HUES48 (cell line): Measurements from ENCODE around the gene NTSR2.
"Not testable (repeated sequence)": the region's sequence is repeated elsewhere in the genome, so short reads cannot be mapped to it uniquely, and the experiment has no call there.

Source experiments
- H3K27ac ChIP-seq: one replicate; pipeline ENCODE4 v1.7.0; 2013; ENCODE audit warnings: low read depth, low read length, inconsistent platforms
- H3K27me3 ChIP-seq: 2 replicates; pipeline ENCODE4 v1.6.1; 2013; ENCODE audit warnings: mild to moderate bottlenecking, low read length; ENCODE audit not compliant: control insufficient read depth, insufficient read depth
- H3K36me3 ChIP-seq: 2 replicates; pipeline ENCODE4 v1.6.1; 2013; ENCODE audit warnings: low read length; ENCODE audit not compliant: control insufficient read depth, insufficient read depth
- H3K4me1 ChIP-seq: 2 replicates; pipeline ENCODE4 v1.6.1; 2013; ENCODE audit warnings: mild to moderate bottlenecking, low read length; ENCODE audit not compliant: control insufficient read depth, insufficient read depth
- H3K4me3 ChIP-seq: 2 replicates; pipeline ENCODE4 v1.5.1; 2013; ENCODE audit warnings: mild to moderate bottlenecking, low read depth, low read length
- H3K9ac ChIP-seq: 2 replicates; pipeline ENCODE4 v1.6.1; 2013; ENCODE audit warnings: mild to moderate bottlenecking, low read depth, low read length, moderate library complexity
- H3K9me3 ChIP-seq: 2 replicates; pipeline ENCODE4 v1.6.1; 2013; ENCODE audit warnings: low read length; ENCODE audit not compliant: control insufficient read depth, insufficient read depth

NTSR2 gene

DNA sequence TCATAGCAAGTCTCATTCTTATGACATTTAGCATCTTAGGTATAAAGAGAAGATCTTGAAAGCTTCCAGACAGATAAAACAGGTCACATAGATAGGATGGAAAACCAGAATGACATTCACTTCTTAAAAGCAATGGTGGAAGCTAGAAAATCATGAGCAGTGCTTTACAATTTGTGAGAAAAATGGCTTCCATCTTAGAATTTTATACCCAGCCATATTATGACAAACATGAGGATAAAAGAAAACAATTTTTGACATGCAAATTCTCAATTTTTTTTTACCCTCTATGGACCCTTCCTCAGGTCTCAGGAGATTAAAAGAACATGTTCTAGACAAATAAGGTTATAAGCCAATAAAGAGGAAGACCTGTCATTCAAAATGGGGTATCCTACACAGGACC lies 7.1 kb downstream of the NTSR2 start:
- Histone ChIP-seq H3K9me3 (no peaks in the 10 kb centered on the region), H3K4me1 (no peaks in the 10 kb centered on the region), H3K4me3 (no peak overlapping the region), H3K27me3 (peaks cover 2% of the 10 kb centered on the region; the same call in 1 of the 2 replicates), H3K36me3 (no peaks in the 10 kb centered on the region), H3K27ac (no peak overlapping the region), H3K9ac (no peak overlapping the region)

- Histone ChIP-seq H3K4me3 (no peak overlapping the region), H3K9ac (no peak overlapping the region), H3K27ac (no peak overlapping the region), H3K27me3 (no peaks in the 10 kb centered on the region), H3K4me1 (no peaks in the 10 kb centered on the region), H3K9me3 (no peaks in the 10 kb centered on the region), H3K36me3 (no peaks in the 10 kb centered on the region)
Observed at GRCh38 chr2:11661891-11662435, 8.0 kb downstream of the NTSR2 start.

GRCh38 chr2:11660396-11660795 lies 9.6 kb downstream of the NTSR2 start:
- not testable (repeated sequence) for H3K9me3 ChIP-seq, H3K4me1 ChIP-seq, H3K27ac ChIP-seq, H3K36me3 ChIP-seq, H3K4me3 ChIP-seq, H3K9ac ChIP-seq, H3K27me3 ChIP-seq

DNA sequence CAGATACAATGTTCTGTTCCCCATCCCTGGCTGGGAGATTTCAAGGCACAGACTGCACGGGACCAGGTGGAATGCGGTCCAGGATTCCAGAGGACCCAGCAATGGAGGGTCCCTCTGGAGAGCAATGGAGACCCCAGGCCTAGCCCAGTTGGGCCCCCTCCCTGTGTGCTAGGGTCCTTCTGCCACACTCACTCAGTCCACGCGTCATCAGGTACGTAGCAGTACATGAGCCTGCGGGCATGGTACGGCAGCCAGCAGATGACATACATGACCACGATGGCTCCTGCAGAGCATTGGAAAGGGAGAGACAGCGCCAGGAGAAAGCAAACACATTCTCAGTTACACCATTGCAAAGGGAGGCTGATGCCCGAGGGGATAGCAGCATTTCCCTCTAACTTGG lies 10.1 kb downstream of the NTSR2 start:
- Histone ChIP-seq H3K9me3 (no peaks in the 10 kb centered on the region), H3K4me3 (no peak overlapping the region), H3K4me1 (no peaks in the 10 kb centered on the region), H3K27ac (no peak overlapping the region), H3K36me3 (no peaks in the 10 kb centered on the region), H3K27me3 (no peaks in the 10 kb centered on the region), H3K9ac (no peak overlapping the region)

DNA sequence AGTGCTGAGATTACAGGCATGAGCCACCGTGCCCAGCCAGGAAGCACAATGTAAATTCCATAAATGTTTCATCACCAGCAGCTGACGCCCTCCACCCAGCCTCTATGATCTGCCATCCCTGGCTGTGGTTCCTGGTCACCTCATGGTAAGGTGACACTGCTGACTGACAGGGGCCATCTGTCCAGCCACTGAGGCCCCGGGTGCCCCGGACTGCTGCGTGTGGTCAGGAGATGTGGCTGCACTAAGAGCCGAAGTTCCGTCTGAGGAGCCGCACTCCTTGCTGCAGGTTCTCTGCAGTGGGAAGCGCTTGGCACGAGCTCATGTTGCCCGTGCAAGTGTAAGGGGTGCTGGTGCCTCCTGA lies 10.9 kb downstream of the NTSR2 start:
- Histone ChIP-seq H3K4me3 (no peak overlapping the region), H3K4me1 (no peaks in the 10 kb centered on the region), H3K27me3 (no peaks in the 10 kb centered on the region), H3K9ac (no peak overlapping the region), H3K36me3 (no peaks in the 10 kb centered on the region), H3K9me3 (no peaks in the 10 kb centered on the region), H3K27ac (no peak overlapping the region)

- Histone ChIP-seq H3K4me3 (no peak overlapping the region), H3K27me3 (no peaks in the 10 kb centered on the region), H3K4me1 (no peaks in the 10 kb centered on the region), H3K9me3 (no peaks in the 10 kb centered on the region), H3K9ac (no peak overlapping the region), H3K36me3 (no peaks in the 10 kb centered on the region), H3K27ac (no peak overlapping the region)
Observed at GRCh38 chr2:11658208-11659114, 11.5 kb downstream of the NTSR2 start.

GRCh38 chr2:11657646-11658045 lies 12.3 kb downstream of the NTSR2 start:
- no peaks in the 10 kb centered on the region for H3K9me3 ChIP-seq
- H3K4me1 ChIP-seq: no peaks in the 10 kb centered on the region
- H3K9ac ChIP-seq: no peak overlapping the region
- H3K4me3 ChIP-seq: no peak overlapping the region
- no peak overlapping the region for H3K27ac ChIP-seq
- no peaks in the 10 kb centered on the region for H3K27me3 ChIP-seq
- H3K36me3 ChIP-seq: no peaks in the 10 kb centered on the region

GRCh38 chr2:11657195-11657594 lies 12.8 kb downstream of the NTSR2 start:
- H3K27me3 ChIP-seq: no peaks in the 10 kb centered on the region
- H3K27ac ChIP-seq: no peak overlapping the region
- H3K36me3 ChIP-seq: no peaks in the 10 kb centered on the region
- no peaks in the 10 kb centered on the region for H3K9me3 ChIP-seq
- no peak overlapping the region for H3K4me3 ChIP-seq
- H3K4me1 ChIP-seq: no peaks in the 10 kb centered on the region
- H3K9ac ChIP-seq: no peak overlapping the region

- Histone ChIP-seq H3K27ac (no peak overlapping the region), H3K27me3 (no peaks in the 10 kb centered on the region; the same call in 1 of the 2 replicates), H3K4me1 (no peaks in the 10 kb centered on the region), H3K9me3 (no peaks in the 10 kb centered on the region), H3K36me3 (no peaks in the 10 kb centered on the region), H3K4me3 (no peak overlapping the region), H3K9ac (no peak overlapping the region)
Observed at GRCh38 chr2:11656671-11657101, 13.3 kb downstream of the NTSR2 start.

- no peaks in the 10 kb centered on the region for H3K9me3 ChIP-seq
- H3K4me1 ChIP-seq: no peaks in the 10 kb centered on the region
- no peaks in the 10 kb centered on the region for H3K36me3 ChIP-seq
- no peak overlapping the region for H3K27ac ChIP-seq
- H3K4me3 ChIP-seq: no peak overlapping the region
- H3K9ac ChIP-seq: no peak overlapping the region
- H3K27me3 ChIP-seq: no peaks in the 10 kb centered on the region; the same call in 1 of the 2 replicates
Observed at GRCh38 chr2:11656252-11656651, 13.7 kb downstream of the NTSR2 start.

GRCh38 chr2:11655495-11655894 lies 14.5 kb downstream of the NTSR2 start:
- no peak overlapping the region for H3K4me3 ChIP-seq
- no peak overlapping the region for H3K27ac ChIP-seq
- no peaks in the 10 kb centered on the region; the same call in 1 of the 2 replicates for H3K27me3 ChIP-seq
- no peaks in the 10 kb centered on the region for H3K9me3 ChIP-seq
- H3K9ac ChIP-seq: no peak overlapping the region
- H3K4me1 ChIP-seq: no peaks in the 10 kb centered on the region
- H3K36me3 ChIP-seq: no peaks in the 10 kb centered on the region
